Measurements from ENCODE around the gene WDR19.
"Not testable (repeated sequence)": the region's sequence is repeated elsewhere in the genome, so short reads cannot be mapped to it uniquely, and the experiment has no call there.

The WDR19 gene

GRCh38 chr4:39181905-39182638 lies at the start of gene WDR19:
Gene WDR19 (plus strand): TSS chr4:39182529. CDS start chr4:39182558, 29 bp downstream.
- DNase-seq (ENCODE audit: low spot score), result peak; percentile 100

GRCh38 chr4:39133623-39134022 lies 48.7 kb upstream of the WDR19 start:
- no peak for DNase-seq (ENCODE audit: low spot score)

GRCh38 chr4:39134683-39135306 lies 47.5 kb upstream of the WDR19 start:
- peak; percentile 15 for DNase-seq (ENCODE audit: low spot score)

GRCh38 chr4:39138227-39138626 lies 44.1 kb upstream of the WDR19 start:
- DNase-seq (ENCODE audit: low spot score), result not testable (repeated sequence)

GRCh38 chr4:39146211-39146610 lies 36.1 kb upstream of the WDR19 start:
- no peak for DNase-seq (ENCODE audit: low spot score)

- no peak for DNase-seq (ENCODE audit: low spot score)
Measured at GRCh38 chr4:39154009-39154408, 28.3 kb upstream of the WDR19 start.

- DNase-seq (ENCODE audit: low spot score), result no peak
Measured at GRCh38 chr4:39157520-39157919, 24.8 kb upstream of the WDR19 start.

GRCh38 chr4:39166177-39166576 lies 16.2 kb upstream of the WDR19 start:
- no peak for DNase-seq (ENCODE audit: low spot score)

GRCh38 chr4:39166669-39167068 lies 15.7 kb upstream of the WDR19 start:
- DNase-seq (ENCODE audit: low spot score), result no peak

GRCh38 chr4:39169426-39169825 lies 12.9 kb upstream of the WDR19 start:
- DNase-seq (ENCODE audit: low spot score), result peak; percentile 24

GRCh38 chr4:39170301-39170700 lies 12.0 kb upstream of the WDR19 start:
- no peak for DNase-seq (ENCODE audit: low spot score)

GRCh38 chr4:39178706-39179105 lies 3.6 kb upstream of the WDR19 start:
- no peak for DNase-seq (ENCODE audit: low spot score)

- DNase-seq (ENCODE audit: low spot score), result no peak
Measured at GRCh38 chr4:39179681-39180080, 2.6 kb upstream of the WDR19 start.

- DNase-seq (ENCODE audit: low spot score), result not testable (repeated sequence)
Measured at GRCh38 chr4:39180629-39181028, 1.7 kb upstream of the WDR19 start.

GRCh38 chr4:39181520-39181904 lies 817 bp upstream of the WDR19 start:
- peak; percentile 2 for DNase-seq (ENCODE audit: low spot score)

- no peak for DNase-seq (ENCODE audit: low spot score)
Measured at GRCh38 chr4:39201963-39202362, 19.6 kb downstream of the WDR19 start.

- DNase-seq (ENCODE audit: low spot score), result no peak
Measured at GRCh38 chr4:39204543-39204942, 22.2 kb downstream of the WDR19 start.

GRCh38 chr4:39205000-39205399 lies 22.7 kb downstream of the WDR19 start:
- no peak for DNase-seq (ENCODE audit: low spot score)

GRCh38 chr4:39205476-39205875 lies 23.1 kb downstream of the WDR19 start:
- DNase-seq (ENCODE audit: low spot score), result no peak

GRCh38 chr4:39227906-39228305 lies 45.6 kb downstream of the WDR19 start:
- DNase-seq (ENCODE audit: low spot score), result no peak

GRCh38 chr4:39228377-39228776 lies 46.0 kb downstream of the WDR19 start:
- no peak for DNase-seq (ENCODE audit: low spot score)

- DNase-seq (ENCODE audit: low spot score), result no peak
Measured at GRCh38 chr4:39230462-39230861, 48.1 kb downstream of the WDR19 start.

GRCh38 chr4:39231660-39232059 lies 49.3 kb downstream of the WDR19 start:
- no peak for DNase-seq (ENCODE audit: low spot score)

- DNase-seq (ENCODE audit: low spot score), result no peak
Measured at GRCh38 chr4:39232100-39232499, 49.8 kb downstream of the WDR19 start.
